ENCODE results near the gene CAP2.

The CAP2 gene

DNA sequence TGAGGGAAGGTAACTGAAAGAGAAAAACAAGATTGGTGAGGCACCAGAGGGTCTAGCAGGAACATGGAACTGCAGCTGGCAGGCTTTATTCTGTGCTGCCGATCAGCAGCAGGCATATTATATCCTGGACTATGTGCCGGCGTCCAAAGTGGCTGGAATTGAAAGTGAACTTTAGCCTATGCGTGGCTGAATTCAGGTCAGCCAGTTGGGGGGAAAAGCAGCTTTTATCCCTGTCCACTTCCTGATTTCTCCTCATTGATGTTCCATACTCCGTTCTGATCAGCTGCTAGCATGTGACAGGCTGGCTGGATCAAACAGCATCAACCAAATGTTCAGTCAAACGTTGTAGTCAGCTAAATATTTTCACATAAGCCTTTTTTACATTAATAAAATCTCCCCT lies 99.0 kb downstream of the CAP2 start:
- TF ChIP-seq TAF1 (IDR thresholded peaks at IDR 0.05; ENCODE audit: borderline replicate concordance, insufficient read depth, low read length): no peak
- TF ChIP-seq REST (IDR thresholded peaks at IDR 0.05; ENCODE audit: insufficient read depth in 1 of 2, low read depth in 2 of 2, low read length in 2 of 2): no peak
- no peak for TF ChIP-seq POLR2AphosphoS5 (IDR thresholded peaks at IDR 0.05; ENCODE audit: low read depth, low read length)

- TF ChIP-seq TAF1 (IDR thresholded peaks at IDR 0.05; ENCODE audit: borderline replicate concordance, insufficient read depth, low read length): no peak
Measured at GRCh38 chr6:17493286-17493685, 99.9 kb downstream of the CAP2 start.

DNA sequence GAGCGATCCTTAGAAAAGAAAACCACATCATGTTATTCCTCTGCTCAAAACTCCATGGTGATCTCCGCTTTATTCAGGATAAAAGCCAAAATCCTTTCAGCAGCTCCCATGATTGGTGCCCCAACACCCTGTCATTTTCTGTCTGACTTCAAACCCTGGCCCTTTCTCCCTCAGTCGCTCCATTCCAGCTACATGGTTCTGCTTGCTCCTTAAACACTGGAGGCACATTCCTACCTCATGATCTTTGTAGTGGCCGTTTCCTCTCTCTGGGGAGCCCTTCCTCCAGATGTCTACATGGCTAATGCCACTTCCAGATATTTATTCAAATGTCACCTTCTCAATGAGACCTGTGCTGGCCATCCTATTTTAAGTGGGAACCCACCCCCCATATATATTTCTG lies 100.8 kb downstream of the CAP2 start:
- TF ChIP-seq SIN3A (IDR thresholded peaks at IDR 0.05; ENCODE audit: borderline replicate concordance, insufficient read depth, low read length) (no peak), REST (IDR thresholded peaks at IDR 0.05; ENCODE audit: insufficient read depth in 1 of 2, low read depth in 2 of 2, low read length in 2 of 2) (no peak), POLR2AphosphoS5 (IDR thresholded peaks at IDR 0.05; ENCODE audit: low read depth, low read length) (no peak), TAF1 (IDR thresholded peaks at IDR 0.05; ENCODE audit: borderline replicate concordance, insufficient read depth, low read length) (no peak), FOXP2 (optimal IDR thresholded peaks at IDR 0.05; ENCODE audit: borderline replicate concordance, extremely low read depth, extremely low read length, insufficient read depth) (no peak)

DNA sequence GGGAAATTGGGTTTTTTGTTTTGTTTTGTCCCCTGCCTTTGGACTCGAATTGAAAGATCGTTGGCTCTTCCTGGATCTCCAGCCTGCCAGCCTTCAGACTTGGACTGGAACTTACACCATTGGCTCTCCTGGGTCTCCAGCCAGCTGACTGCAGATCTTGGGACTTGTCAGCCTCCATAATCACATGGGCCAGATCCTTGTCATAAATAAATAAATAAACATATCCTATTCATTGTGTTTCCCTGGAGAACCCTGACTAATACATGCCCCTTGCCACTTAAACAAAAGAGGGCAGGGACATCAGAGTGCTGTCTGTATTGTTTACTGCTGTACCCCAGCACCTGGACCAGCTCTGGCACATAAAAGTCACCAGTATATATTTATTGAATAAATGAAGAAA lies 101.5 kb downstream of the CAP2 start:
- TF ChIP-seq POLR2AphosphoS5 (IDR thresholded peaks at IDR 0.05; ENCODE audit: low read depth, low read length) (no peak), TAF1 (IDR thresholded peaks at IDR 0.05; ENCODE audit: borderline replicate concordance, insufficient read depth, low read length) (no peak), SIN3A (IDR thresholded peaks at IDR 0.05; ENCODE audit: borderline replicate concordance, insufficient read depth, low read length) (no peak), FOXP2 (optimal IDR thresholded peaks at IDR 0.05; ENCODE audit: borderline replicate concordance, extremely low read depth, extremely low read length, insufficient read depth) (no peak), REST (IDR thresholded peaks at IDR 0.05; ENCODE audit: insufficient read depth in 1 of 2, low read depth in 2 of 2, low read length in 2 of 2) (no peak)

GRCh38 chr6:17497535-17498095 lies 104.2 kb downstream of the CAP2 start:
- TF ChIP-seq TAF1 (IDR thresholded peaks at IDR 0.05; ENCODE audit: borderline replicate concordance, insufficient read depth, low read length): no peak
- TF ChIP-seq REST (IDR thresholded peaks at IDR 0.05; ENCODE audit: insufficient read depth in 1 of 2, low read depth in 2 of 2, low read length in 2 of 2): no peak
- no peak for TF ChIP-seq POLR2AphosphoS5 (IDR thresholded peaks at IDR 0.05; ENCODE audit: low read depth, low read length)
- TF ChIP-seq SIN3A (IDR thresholded peaks at IDR 0.05; ENCODE audit: borderline replicate concordance, insufficient read depth, low read length): no peak
- TF ChIP-seq FOXP2 (optimal IDR thresholded peaks at IDR 0.05; ENCODE audit: borderline replicate concordance, extremely low read depth, extremely low read length, insufficient read depth): no peak
